ENCODE results near the gene SP110. TPM values are rescaled to one million over a fixed set of nuclear protein-coding genes. Genes with fewer than 3 reads are reported as not detected.
A peak's percentile ranks its signal among the peaks of the same experiment; 100 is the strongest.

SP110 gene
- total RNA-seq, 2 experiments from 2014 or later, result 59.4 to 63.7 TPM

- H3K4me3 ChIP-seq (ENCODE audit: low read length), result no peak overlapping the region
- H3K27ac ChIP-seq (ENCODE audit: low read depth in 1 of 2, low read length in 2 of 2), result no peak overlapping the region
- TF ChIP-seq, protein P1, sequence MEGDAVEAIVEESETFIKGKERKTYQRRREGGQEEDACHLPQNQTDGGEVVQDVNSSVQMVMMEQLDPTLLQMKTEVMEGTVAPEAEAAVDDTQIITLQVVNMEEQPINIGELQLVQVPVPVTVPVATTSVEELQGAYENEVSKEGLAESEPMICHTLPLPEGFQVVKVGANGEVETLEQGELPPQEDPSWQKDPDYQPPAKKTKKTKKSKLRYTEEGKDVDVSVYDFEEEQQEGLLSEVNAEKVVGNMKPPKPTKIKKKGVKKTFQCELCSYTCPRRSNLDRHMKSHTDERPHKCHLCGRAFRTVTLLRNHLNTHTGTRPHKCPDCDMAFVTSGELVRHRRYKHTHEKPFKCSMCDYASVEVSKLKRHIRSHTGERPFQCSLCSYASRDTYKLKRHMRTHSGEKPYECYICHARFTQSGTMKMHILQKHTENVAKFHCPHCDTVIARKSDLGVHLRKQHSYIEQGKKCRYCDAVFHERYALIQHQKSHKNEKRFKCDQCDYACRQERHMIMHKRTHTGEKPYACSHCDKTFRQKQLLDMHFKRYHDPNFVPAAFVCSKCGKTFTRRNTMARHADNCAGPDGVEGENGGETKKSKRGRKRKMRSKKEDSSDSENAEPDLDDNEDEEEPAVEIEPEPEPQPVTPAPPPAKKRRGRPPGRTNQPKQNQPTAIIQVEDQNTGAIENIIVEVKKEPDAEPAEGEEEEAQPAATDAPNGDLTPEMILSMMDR (IDR thresholded peaks at IDR 0.05), result no peak
- H3K9me3 Mint-ChIP-seq, result no peaks in the 10 kb centered on the region
- H3K36me3 ChIP-seq (ENCODE audit: insufficient read depth, low read length), result peaks cover 10% of the 10 kb centered on the region
- peaks cover 29% of the 10 kb centered on the region for H3K36me3 Mint-ChIP-seq (ENCODE audit: low read depth)
- H3K4me3 Mint-ChIP-seq, result no peak overlapping the region
- H3K27me3 Mint-ChIP-seq, result no peaks in the 10 kb centered on the region
- ATAC-seq (ENCODE audit: poor library complexity) (no peak), DNase-seq (peak in 1 of 14 experiments; percentile 29)
- H3K27me3 ChIP-seq (ENCODE audit: control insufficient read depth in 1 of 2, insufficient read depth in 2 of 2, low read length in 2 of 2), result no peaks in the 10 kb centered on the region
- intact Hi-C loops (cut with DNase I, micrococcal nuclease), result loop anchor here in 1 of 2 experiments (5.0 kb wide), 1 partner anchor 491 kb away; the partner anchor contains the start of gene CAB39
- ChIA-PET POLR2A (no interaction called here), CTCF (no interaction called here)
- H3K4me1 ChIP-seq (ENCODE audit: insufficient read depth, low read length), result peaks cover 47% of the 10 kb centered on the region
- peak overlapping the region; percentile 4 for H3K27ac Mint-ChIP-seq
- no peaks in the 10 kb centered on the region for H3K9me3 ChIP-seq (ENCODE audit: control insufficient read depth in 1 of 2, insufficient read depth in 1 of 2, low read length in 2 of 2)
- H3K4me1 Mint-ChIP-seq (ENCODE audit: low read depth), result peaks cover 65% of the 10 kb centered on the region
Measured at GRCh38 chr2:230221493-230221892, 1.7 kb upstream of the SP110 start.

- Mint-ChIP-seq H3K4me1 (ENCODE audit: low read depth) (peaks cover 65% of the 10 kb centered on the region), H3K4me3 (peak overlapping the region; percentile 94), H3K27ac (peak overlapping the region; percentile 98), H3K36me3 (ENCODE audit: low read depth) (peaks cover 25% of the 10 kb centered on the region), H3K9me3 (no peaks in the 10 kb centered on the region), H3K27me3 (no peaks in the 10 kb centered on the region)
- POLR2A ChIA-PET, result interaction anchor here (0.7 to 3.3 kb wide), 25 partner anchors 7 to 576 kb away, joined by 3 to 43 read pairs (median 5); partner anchors contain the start of genes SP100, SP140L and TRIP12
- H3K27me3 ChIP-seq (ENCODE audit: control insufficient read depth in 1 of 2, insufficient read depth in 2 of 2, low read length in 2 of 2), result no peaks in the 10 kb centered on the region
- H3K9me3 ChIP-seq (ENCODE audit: control insufficient read depth in 1 of 2, insufficient read depth in 1 of 2, low read length in 2 of 2), result no peaks in the 10 kb centered on the region
- H3K36me3 ChIP-seq (ENCODE audit: insufficient read depth, low read length), result peaks cover 20% of the 10 kb centered on the region
- peak overlapping the region; percentile 86 for H3K4me3 ChIP-seq (ENCODE audit: low read length)
- peak overlapping the region; percentile 66 to 78 for H3K27ac ChIP-seq (ENCODE audit: low read depth in 1 of 2, low read length in 2 of 2)
- intact Hi-C loops (cut with DNase I, micrococcal nuclease), result loop anchor here in 1 of 2 experiments (5.0 kb wide), 1 partner anchor 492 kb away; the partner anchor contains the start of gene CAB39
- DNase-seq, result no peak
- no peak for ATAC-seq (ENCODE audit: poor library complexity)
- H3K4me1 ChIP-seq (ENCODE audit: insufficient read depth, low read length), result peaks cover 43% of the 10 kb centered on the region
- TF ChIP-seq, protein P1 (IDR thresholded peaks at IDR 0.05), result no peak
- CTCF ChIA-PET, result no interaction called here
Measured at GRCh38 chr2:230220347-230220969, 674 bp upstream of the SP110 start.

- H3K9me3 Mint-ChIP-seq, result no peaks in the 10 kb centered on the region
- TF ChIP-seq, protein P1 (IDR thresholded peaks at IDR 0.05), result no peak
- Histone ChIP-seq H3K27me3 (ENCODE audit: control insufficient read depth in 1 of 2, insufficient read depth in 2 of 2, low read length in 2 of 2) (no peaks in the 10 kb centered on the region), H3K4me3 (ENCODE audit: low read length) (peak overlapping the region; percentile 86), H3K9me3 (ENCODE audit: control insufficient read depth in 1 of 2, insufficient read depth in 1 of 2, low read length in 2 of 2) (no peaks in the 10 kb centered on the region), H3K4me1 (ENCODE audit: insufficient read depth, low read length) (peaks cover 30% of the 10 kb centered on the region), H3K36me3 (ENCODE audit: insufficient read depth, low read length) (peaks cover 41% of the 10 kb centered on the region), H3K27ac (ENCODE audit: low read depth in 1 of 2, low read length in 2 of 2) (no peak overlapping the region)
- peak overlapping the region; percentile 98 for H3K27ac Mint-ChIP-seq
- peak overlapping the region; percentile 94 for H3K4me3 Mint-ChIP-seq
- intact Hi-C loops (cut with DNase I, micrococcal nuclease), result loop anchor here (1.0 to 5.0 kb wide), 5 partner anchors 100 to 394 kb away; partner anchors contain the start of genes SP140L (in 2 of the 2), FBXO36 (in 1 of the 2) and TRIP12 (in 1 of the 2)
- H3K4me1 Mint-ChIP-seq (ENCODE audit: low read depth), result peaks cover 64% of the 10 kb centered on the region
- CTCF ChIA-PET, result no interaction called here
- no peaks in the 10 kb centered on the region for H3K27me3 Mint-ChIP-seq
- ATAC-seq (ENCODE audit: poor library complexity) (peak; percentile 53), DNase-seq (peak in 4 of 14 experiments; percentile 33 to 59 (median 54))
- POLR2A ChIA-PET, result interaction anchor here (0.6 to 3.3 kb wide), 19 partner anchors 9 to 496 kb away, joined by 3 to 43 read pairs (median 6); partner anchors contain the start of genes SP100 and SP140L
- H3K36me3 Mint-ChIP-seq (ENCODE audit: low read depth), result peaks cover 23% of the 10 kb centered on the region
Measured at GRCh38 chr2:230218421-230218820, 1.4 kb downstream of the SP110 start.

All from CD4-positive, alpha-beta T cell (primary cell).